HG03521 (cell line): ENCODE results near the gene SLC8A1.

ENCODE experiments used
- ATAC-seq: cut with Tn5 transposase; IDR thresholded peaks from one replicate; pipeline ENCODE4 v1.9.1; 2021; ENCODE audit warnings: mild to moderate bottlenecking, moderate library complexity; ENCODE audit not compliant: unreplicated experiment

Gene SLC8A1

DNA sequence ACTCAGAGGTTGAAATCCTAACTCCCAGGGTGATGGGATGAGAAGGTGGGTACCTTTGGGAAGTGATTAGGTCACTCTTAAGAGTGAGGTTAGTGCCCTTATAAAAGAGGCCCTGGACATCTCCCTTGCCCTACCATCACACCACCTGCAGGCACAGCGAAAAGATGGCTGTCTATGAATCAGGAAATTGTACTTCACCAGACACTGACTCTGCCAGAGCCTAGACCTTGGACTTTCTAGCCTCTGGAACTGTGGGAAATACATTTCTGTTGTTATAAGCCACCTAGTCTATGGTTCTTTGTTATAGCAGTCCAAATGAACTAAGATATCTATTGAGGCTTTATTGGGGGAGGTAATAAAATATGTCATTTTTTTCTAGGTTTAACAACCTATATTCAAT, 203.6 kb downstream of the SLC8A1 start:
- ATAC-seq, result no peak

DNA sequence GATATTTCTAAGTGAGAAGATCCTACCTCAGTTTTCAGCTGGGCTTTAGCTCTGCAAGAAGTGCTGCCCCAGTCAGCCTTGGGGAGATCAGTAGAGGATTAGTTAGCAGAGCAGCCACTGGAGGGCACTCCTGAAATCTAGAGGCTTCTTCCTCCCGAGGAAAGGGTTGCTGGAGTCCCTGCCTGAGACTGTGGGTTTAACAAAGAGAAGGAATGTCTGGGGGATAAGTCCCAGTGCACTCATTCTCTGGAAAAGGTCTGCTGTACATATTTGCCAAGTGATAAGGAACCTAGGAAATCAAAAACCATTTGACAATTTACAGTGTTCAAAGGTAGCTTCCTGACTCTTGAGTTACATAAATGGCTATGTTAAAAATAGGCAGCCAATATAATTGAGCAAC, 207.2 kb downstream of the SLC8A1 start:
- ATAC-seq, result no peak

DNA sequence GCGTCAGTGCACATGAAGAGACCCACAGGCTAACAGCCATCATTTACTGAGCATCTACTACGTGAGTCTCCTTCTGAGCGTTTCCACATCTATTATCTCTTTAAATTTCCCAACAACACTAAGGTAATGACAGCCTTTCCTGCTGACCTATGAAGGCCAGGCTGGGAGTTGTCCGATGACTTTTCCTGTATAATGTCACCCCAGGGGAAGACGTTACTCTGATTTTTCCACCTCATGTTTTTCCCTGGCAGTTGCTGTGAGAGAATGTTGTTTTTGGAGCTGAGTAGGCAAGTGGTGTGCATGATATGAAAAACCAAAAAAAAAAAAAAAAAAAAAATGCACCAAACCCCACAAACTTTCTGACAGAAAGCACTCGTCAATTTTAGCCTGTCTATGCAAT, 207.6 kb downstream of the SLC8A1 start:
- ATAC-seq, result no peak

DNA sequence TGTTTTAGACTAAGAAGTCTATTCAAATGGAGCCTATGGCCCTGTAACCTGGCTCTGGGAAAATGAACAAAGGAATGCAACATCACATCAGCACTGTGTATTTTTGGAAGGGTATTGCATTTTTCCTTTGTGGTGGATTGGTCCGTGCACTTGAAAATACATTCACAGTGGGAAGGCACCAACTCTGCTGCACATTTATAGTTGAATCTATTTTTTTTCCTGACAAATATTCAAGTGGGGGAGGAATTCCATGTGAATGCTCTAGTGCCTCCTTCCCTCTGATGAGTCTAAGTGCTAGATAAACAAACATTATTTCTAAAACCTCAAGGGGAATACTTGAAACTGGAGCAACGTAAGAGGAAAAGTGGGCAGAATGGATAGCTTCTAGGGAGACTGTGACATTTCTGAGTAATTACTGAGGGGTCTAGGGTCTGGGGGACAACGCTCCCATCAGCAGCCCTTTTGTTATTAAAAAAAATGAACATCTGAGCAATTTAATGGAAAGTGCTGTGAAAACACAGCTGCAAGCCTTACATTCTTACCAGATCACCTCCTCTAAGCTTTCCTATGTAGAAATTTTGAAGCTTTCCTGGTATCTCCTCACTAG, 208.2 kb downstream of the SLC8A1 start:
- ATAC-seq, result no peak

DNA sequence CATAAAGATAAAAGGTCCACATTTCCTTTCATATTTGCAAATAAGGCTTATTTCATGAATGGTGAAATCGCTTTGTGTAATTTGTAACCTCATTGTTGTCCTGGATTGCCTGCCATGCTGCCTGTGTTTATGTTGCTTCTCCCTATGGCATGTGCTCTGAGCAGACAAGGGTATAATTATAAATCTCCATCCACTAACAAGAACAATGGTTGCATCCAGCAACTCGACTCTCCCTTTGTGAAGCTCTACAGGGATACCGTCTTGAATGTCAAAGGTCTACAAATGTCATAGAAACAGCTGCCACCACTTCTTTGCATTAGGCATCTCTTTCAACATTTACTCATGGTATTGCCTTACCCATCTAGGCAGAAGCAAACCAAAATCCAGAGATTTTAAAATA, 209.6 kb downstream of the SLC8A1 start:
- no peak for ATAC-seq

DNA sequence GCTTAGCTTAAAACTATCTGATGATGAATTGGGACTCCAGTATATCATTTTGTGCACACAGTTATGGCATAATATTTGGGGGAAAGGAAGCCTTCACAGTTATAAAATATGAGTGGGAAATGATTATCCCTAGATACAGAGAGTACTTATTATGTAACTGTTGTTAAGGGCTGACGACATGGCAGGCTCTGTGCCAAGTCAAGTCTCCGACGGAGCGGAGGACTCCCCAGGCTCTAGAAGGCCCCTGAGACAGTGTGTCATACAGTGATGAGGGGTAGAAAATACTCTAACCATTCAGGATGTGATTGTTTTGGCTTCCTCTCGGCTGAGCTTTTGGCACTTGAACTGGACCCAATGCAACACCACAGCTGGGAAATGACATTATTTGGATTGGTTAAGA, 211.8 kb downstream of the SLC8A1 start:
- no peak for ATAC-seq

DNA sequence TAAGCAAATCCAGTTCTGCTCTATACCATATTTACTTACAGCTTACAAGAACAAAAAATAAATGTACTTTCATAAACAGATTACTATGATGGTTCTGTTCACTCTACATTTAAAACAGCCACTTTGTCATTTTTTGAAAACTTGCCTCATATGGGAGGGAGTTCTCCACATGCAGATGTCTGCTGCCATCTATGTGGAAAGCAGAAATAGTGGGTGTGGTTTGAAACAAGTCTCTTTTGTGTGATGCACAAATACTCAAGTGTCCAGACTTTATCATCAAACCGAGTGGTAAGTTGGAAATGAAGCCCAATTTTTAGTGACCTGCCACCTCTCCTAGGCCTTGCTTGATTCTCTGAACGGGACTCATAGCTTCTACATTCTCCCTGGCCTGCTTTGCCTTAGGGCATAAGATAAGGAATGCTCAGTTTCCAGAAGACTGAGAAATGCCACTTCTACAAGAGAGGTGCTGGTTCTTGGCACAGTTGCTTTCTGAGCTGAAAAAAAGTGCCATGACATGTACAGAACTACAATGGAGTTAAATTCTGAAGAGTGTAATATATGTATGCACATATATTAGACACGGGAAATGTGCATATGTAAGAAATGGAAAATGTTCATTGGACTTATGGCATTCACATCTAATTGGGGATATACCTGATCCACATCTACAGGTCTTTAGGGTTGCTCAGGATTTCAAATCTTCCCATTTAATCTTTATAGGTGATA, 221.0 kb downstream of the SLC8A1 start:
- no peak for ATAC-seq

DNA sequence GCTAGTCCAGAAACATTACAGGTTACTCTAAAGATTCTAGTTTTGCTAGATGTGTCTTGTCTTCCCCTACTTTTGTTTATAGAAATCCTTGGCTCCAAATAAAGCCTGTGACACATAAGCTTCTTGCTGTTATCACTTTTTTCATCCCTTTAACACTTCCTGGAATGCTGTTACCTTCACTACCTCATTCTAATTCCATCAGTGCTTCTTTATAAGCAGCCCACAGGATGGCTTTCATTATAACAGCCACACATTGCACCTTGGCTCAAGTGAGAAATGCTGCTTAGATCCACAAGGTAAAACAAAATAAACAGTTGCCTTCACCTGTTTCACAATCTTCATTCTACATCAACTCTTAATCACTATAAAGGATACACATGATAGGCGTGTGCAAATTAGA, 221.7 kb downstream of the SLC8A1 start:
- ATAC-seq, result no peak

DNA sequence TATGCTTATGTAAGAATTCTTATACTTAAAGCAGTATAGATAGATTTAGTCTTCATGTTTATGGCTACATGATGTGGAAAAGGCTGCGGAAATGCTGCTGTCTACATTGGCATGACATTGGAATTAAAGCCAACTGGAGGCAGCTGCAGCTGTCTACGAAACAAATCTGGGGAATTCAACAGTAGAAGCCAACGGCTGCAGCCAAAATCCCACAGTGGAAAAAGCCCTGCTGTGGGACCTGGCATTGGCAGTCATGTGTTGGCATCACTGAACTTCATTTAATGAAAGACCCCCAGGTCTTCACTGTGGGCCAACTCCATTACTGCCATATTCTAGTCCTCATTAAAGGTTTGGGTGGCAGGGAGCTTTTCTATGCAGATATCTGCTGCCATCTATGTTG, 223.6 kb downstream of the SLC8A1 start:
- ATAC-seq, result no peak

DNA sequence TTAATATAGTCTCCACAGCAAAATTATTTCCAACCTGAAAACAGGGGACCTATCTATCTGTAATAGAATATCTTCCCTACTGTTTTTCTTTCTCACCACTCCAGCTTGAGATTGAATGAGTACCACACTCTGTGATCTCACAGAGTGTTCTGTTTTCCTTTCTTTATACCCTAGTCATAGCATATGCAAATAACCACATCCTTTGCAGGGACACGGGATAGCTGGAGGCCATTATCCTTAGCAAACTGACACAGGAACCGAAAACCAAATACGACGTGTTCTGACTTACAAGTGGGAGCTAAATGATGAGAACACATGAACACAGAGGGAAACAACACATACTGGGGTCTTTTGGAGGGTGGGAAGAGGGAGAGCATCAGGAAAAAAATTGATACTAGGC, 224.7 kb downstream of the SLC8A1 start:
- ATAC-seq, result no peak

DNA sequence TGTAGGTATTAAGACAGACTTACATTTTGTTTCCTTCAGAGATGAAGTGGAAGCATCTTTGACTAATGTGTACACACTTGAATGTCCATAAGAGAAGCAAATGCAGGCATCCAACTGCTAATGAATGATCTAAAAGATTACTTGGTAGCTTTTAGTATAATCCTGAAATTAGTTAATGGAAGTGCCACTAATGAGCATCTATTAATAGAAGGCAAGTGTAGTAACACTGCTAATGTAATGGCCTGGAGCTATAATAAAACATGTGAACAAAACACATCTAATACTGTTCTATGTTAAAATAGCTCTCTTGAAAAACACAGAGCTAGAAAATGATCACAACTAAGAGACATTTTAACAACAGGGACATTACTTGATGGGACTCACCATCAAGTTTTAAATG, 225.3 kb downstream of the SLC8A1 start:
- ATAC-seq, result no peak

DNA sequence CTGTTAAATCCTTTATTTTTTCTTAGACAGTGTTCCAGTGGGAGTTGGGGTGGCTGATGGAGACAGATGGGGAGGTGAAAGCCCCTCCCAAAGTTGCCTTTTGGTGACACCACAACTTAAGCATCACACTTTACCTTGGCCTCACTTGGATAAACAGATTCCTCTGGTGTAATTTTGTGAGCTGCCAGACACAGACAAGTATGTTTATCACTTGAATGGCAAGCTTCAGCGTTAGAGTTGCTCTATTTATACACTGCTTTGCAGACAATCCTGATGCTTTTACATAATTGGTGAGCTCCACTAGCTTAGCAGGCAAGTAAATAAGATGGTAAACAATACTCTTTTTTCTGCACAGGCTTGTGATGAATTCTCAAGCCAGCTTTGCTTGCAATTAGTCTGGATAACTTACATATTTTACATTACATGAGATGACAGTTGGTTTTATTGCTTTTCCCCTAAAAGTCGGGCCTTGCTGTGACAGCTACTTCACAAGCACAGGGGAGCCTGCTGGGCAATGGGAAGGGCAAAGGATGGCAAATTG, 226.2 kb downstream of the SLC8A1 start:
- no peak for ATAC-seq

DNA sequence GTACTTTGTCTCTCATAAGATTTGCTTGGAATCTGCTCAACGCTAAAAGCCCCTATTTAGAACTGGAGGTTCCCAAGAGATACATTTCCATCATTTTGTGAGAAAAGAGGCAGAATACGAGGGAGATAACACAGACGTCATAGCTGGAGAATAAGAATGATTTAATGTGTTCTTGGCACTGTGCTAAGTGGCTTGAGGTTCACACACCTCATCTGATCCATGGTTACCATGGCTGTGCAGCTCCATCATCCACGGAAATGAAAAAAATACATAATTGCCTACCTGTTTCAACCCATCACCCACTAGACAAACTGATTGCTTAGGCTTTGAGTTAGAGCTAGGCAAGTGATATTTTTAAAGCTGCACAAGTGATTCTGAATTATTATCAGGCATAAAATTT, 227.6 kb downstream of the SLC8A1 start:
- no peak for ATAC-seq

DNA sequence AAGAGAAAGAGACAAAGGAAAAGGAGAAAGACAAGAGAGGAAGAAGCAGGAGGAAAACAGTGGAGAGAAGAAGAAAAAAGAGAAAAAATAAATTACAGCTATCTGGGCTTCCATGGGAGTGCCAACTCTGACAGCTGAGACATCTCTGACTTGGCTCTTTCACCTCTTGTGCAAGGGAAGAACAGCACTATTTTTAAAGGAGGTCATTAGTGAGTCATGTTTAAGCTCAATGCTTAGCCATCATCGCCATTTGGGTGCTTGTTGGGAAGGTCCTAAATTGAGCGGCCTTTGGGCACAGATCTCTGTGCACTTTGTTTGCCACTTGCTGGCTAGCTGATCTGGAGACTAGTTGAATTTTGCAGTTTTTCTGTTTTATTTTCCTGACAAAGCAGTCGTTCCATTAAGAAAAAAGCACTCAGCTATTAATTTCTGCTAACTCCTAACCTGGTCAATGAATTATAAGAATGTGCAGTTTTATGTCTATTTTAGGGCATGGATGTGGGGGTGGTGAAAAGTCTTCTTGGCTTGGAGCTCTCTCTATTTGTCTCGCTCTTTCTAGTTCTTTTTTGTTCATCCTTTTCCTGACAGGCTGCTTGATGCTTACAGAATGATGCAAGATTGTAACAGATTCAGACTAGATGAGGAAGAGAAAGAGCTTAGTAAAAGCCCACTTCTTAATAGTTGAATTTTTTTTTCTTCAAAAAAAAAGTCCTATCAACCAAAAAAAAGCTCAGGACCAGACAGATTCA, 231.5 kb downstream of the SLC8A1 start:
- ATAC-seq, result no peak

DNA sequence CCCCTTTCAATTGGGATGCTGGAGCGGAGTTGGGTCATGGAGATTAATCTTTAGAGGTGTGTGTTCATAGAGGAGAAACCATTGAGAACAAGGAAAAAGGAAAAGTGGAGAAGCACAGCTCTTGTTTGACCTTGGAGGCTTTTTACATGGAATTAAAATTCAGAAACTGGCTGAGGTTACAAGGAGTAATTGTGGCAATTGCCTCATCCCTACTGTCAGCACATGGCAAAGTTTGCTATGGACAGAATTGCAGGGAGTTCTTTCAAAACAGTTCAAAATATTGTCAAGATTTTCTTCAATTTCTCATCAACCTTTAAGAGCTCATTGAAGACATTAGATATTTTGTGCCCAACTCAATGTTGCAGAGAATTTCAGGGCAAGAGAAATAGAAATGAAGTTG, 232.7 kb downstream of the SLC8A1 start:
- ATAC-seq, result no peak

DNA sequence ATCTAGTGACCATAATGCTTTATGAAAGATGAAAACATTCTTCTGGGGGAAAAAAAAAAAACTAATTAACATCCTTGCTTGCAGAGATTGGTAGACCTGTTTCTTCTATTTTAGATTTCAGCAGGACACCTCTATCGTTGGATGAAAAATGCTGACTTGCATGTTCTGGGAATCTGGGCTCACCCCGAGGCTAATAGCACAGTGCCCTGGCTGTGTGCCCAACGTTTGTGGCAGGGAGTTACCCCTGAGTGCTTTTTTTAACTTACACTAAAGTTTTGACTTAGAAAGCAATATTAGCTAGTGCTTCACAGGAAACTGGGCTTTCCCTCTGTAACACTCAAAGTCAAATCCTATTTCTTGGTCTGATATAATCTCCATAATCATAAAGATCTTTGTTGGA, 233.2 kb downstream of the SLC8A1 start:
- no peak for ATAC-seq

DNA sequence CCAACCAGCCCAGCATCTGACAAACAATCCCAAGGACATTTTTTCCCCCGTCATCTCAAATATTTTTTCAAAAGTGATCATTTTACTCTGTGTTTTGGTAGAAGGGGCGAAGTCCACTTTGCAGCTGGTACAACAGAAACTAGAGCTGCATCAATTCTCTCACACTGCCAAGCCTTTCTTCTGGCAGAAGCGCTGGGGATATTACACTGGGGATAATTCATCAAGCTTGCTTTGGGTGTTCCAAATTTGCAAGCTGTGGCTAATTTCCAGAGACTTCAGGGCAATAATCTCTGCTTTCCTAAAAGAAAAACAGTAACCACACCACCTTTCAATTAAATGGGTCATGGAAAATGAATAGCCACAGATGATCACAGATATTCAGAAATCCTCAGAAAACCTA, 238.3 kb downstream of the SLC8A1 start:
- ATAC-seq, result no peak

DNA sequence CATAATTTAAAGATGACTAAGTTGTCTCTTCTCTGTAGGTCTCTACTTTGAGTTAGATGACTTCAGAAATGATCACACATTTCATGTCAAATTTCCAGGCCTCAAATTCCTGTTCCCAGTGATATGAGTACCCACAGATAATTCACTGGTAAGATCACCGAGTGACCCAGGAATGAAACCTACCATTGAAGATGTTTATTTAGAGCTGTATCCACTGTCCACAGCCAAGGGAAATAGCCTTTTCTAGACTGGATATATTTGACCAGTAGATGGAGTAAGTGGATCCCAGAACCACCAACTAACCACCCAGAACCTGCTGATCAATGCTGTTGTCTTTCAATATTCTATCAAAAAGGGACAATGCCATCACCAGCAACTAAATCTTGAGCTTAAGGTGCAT, 238.8 kb downstream of the SLC8A1 start:
- ATAC-seq, result no peak

DNA sequence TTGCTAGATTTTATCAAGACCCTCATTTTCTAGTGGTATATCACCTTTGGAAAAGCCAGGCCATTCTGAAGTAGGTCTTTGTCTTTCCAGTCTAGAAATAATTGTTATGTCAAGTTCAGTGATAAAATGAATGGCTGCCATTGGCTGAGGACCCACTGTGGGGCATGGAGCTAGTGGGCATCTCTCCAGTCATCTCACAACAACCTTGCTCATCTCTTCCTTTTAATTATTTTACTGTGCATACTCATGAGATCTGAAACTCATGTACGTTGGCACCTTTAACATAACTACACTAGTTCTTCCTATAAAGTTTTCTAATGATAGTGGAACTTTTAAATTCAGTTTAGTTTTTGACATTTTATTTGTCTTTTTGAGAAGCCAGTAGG, 240.9 kb downstream of the SLC8A1 start:
- no peak for ATAC-seq

DNA sequence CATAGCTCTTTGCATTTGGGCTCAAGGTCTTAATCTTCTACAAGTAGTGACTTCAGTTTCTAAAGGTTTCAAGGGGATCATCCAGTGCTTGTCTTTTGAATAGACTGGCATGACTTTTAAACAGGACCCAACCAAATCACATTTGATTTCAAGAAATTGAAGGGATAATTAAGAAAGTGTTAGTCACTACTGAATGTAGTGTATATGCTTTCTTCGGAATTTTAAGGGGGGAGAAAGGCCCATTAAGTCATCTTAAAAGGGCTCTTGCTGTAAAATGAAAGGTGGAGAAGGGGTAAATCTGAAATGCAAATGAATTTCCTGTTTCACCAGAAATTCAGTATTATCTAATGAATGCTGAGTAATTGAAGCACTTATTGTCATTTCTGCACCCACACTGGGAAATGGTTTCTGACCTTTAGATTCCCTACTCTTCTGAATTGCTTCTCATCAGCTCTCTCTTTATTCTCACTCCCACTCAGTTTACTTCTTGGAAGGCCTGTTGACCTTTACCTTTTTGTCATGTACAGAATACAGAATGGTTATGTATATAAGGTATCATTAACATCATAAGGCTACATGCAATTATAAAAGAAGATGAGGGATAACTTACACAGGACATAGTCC, 241.4 kb downstream of the SLC8A1 start:
- no peak for ATAC-seq

DNA sequence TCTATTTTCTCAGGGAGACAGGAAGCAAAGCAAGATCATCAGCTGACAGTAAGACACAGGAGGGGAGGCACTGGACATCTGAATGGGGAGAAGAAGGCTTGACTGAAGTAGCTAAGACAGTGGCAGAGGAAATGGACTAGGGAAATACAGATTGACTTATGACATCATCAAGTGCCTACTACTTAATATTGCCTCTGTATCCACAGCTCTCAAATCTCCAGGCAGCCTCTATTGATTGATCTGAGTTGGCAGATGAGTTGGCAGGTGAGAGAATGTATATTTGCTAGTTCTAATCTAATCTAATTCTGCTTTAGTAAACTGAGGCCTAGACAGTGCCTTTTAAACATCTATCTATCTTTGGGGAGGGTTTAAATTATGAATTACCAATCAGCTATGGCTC, 242.1 kb downstream of the SLC8A1 start:
- ATAC-seq, result no peak

DNA sequence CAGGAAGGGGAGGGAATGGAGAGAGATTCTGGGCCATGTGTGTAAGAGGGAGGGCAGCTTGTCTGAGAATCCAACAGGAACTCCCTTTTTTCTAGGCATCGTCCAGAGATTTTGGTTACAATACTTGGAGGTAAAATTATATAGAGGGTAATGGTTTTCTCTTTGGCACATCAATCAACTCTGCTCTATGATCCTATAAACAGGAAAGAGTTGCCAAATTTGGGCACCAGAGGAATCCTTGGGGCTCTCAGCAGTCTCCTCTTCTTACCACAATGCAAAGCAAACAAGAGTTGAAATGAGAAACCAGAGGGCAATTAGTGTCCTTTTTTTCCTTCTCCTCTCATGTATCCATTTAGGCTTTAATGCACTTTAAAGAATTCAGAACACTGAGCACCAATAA, 243.4 kb downstream of the SLC8A1 start:
- no peak for ATAC-seq
